DOHH2 (cell line): ENCODE results near the gene ABHD10.

Experiments
- EZH2phosphoT487 ChIP-seq: fragments of 200-600 bp; sonication (generic); IDR thresholded peaks from 2 replicates; pipeline ENCODE4 v1.6.1; 2017; ENCODE audit warnings: borderline replicate concordance, mild to moderate bottlenecking, antibody characterized with exemption, low read length, moderate library complexity, mixed read lengths
- TF ChIP-seq, protein P1 (sequence below): fragments of 200-600 bp; sonication (generic); IDR thresholded peaks from one replicate; pipeline ENCODE4 v1.5.1; 2014; ENCODE audit warnings: antibody characterized with exemption, mild to moderate bottlenecking, low read depth, low read length; ENCODE audit not compliant: poor library complexity, severe bottlenecking

DNA sequence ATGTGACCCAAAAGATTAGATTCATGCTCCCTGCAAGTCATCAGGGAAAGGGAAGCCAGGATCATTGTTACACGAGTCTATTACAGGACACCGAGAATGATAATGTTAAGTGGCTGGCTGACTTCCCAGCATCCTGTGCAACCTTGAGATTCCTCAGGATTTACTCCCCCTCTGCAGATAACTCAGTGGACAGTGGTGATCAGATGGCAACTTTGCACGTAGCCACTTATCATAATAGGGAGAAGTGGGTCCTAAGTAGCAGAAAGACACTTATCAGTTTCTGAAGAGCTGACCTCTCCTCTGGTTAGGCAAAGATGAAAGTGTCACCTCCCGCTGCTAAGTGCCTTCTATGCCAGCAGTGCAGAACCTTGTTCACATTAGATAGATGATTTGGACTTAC, 49.0 kb downstream of the ABHD10 start:
- TF ChIP-seq, protein P1, sequence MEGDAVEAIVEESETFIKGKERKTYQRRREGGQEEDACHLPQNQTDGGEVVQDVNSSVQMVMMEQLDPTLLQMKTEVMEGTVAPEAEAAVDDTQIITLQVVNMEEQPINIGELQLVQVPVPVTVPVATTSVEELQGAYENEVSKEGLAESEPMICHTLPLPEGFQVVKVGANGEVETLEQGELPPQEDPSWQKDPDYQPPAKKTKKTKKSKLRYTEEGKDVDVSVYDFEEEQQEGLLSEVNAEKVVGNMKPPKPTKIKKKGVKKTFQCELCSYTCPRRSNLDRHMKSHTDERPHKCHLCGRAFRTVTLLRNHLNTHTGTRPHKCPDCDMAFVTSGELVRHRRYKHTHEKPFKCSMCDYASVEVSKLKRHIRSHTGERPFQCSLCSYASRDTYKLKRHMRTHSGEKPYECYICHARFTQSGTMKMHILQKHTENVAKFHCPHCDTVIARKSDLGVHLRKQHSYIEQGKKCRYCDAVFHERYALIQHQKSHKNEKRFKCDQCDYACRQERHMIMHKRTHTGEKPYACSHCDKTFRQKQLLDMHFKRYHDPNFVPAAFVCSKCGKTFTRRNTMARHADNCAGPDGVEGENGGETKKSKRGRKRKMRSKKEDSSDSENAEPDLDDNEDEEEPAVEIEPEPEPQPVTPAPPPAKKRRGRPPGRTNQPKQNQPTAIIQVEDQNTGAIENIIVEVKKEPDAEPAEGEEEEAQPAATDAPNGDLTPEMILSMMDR = no peak
- TF ChIP-seq EZH2phosphoT487 = no peak
